Measurements from ENCODE around the gene CLDN10.
"Not testable (repeated sequence)": the region's sequence is repeated elsewhere in the genome, so short reads cannot be mapped to it uniquely, and the experiment has no call there.

The CLDN10 gene

DNA sequence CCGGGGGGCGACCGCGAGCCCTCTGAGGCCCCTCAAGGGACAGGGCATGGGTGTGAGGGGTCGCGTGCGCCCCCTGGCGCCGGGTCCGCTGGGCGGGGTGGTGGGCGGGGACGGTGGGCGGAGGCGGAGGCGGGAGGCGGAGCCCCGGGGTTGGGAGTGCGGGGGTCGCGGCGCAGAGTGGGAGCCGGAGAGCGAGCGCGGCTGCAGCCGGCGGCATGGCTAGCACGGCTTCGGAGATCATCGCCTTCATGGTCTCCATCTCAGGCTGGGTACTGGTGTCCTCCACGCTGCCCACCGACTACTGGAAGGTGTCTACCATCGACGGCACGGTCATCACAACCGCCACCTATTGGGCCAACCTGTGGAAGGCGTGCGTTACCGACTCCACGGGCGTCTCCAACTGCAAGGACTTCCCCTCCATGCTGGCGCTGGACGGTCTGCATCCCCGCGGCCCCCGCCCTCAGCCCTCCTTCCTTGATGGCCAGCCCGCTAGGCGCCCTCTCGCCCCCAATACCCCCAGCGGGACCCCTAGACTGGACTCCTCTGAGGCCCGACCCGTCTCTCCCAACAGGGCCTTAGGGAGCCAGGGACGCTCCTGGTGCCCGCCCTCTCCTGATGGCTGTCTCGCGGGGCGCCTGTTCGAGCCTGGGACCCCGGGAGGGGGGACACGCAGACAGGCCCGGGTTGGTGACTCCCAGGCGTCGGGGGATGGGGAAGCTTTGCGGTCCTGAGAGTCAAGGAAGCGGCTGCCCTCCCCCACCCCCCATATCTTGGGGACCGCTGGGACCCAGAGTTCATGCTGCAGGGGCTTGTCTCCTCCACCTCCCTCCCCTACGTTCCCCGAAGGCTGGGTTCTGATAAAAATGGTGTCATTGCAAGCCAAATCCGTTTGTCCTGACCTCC is at the start of gene CLDN10:
Gene CLDN10, plus strand, starts transcription at position 182 of the 903 bp plus-strand sequence. Its CDS starts 34 bp downstream, at position 216.
- Mint-ChIP-seq H3K27ac (no peak within 1 kb of the TSS), H3K4me3 (peak within 1 kb of the TSS; percentile 53 to 65), H3K4me1 (peaks cover 3 to 17% of the 10 kb centered on the region in 2 donors), H3K27me3 (peaks cover 48 to 67% of the 10 kb centered on the region in 2 donors), H3K36me3 (no peaks in the 10 kb centered on the region), H3K9me3 (no peaks in the 10 kb centered on the region)
- ATAC-seq (replicated peaks), result peak; percentile 12 to 39
- no peak for DNase-seq

DNA sequence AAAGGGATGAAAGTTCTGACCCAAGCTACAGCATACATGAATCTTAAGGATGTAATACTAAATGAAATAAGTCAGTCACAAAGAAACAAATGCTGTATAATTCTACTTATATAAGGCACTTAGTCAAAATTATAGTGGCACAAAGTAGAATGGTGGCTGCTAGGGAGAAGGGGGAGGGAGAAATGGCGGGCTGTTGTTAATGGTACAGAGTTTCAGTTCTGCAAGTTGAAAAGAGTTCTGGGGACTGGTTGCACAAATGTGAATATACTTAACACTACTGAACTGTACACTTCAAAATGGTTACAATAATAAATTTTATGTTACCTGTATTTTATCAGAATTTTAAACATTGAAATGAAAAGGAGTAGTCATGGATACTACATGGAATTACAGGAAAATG is 48.9 kb upstream of the CLDN10 start:
- Mint-ChIP-seq H3K4me3 (no peak overlapping the region), H3K27me3 (peaks cover 7 to 9% of the 10 kb centered on the region in 2 donors), H3K36me3 (peaks cover 0 to 7% of the 10 kb centered on the region in 2 donors), H3K27ac (no peak overlapping the region), H3K4me1 (no peaks in the 10 kb centered on the region), H3K9me3 (peaks cover 6 to 11% of the 10 kb centered on the region in 2 donors)
- DNase-seq, result no peak
- peak; percentile 33 to 46 for ATAC-seq (replicated peaks)

GRCh38 chr13:95505265-95505664 is 47.3 kb upstream of the CLDN10 start:
- peaks cover 0 to 6% of the 10 kb centered on the region in 2 donors for H3K36me3 Mint-ChIP-seq
- peaks cover 7 to 8% of the 10 kb centered on the region in 2 donors for H3K27me3 Mint-ChIP-seq
- DNase-seq (no peak), ATAC-seq (replicated peaks) (no peak)
- H3K27ac Mint-ChIP-seq, result no peak overlapping the region
- no peaks in the 10 kb centered on the region for H3K4me1 Mint-ChIP-seq
- H3K4me3 Mint-ChIP-seq, result no peak overlapping the region
- H3K9me3 Mint-ChIP-seq, result peaks cover 6 to 8% of the 10 kb centered on the region in 2 donors

- peaks cover 6% of the 10 kb centered on the region in 2 donors for H3K9me3 Mint-ChIP-seq
- no peak overlapping the region for H3K27ac Mint-ChIP-seq
- ATAC-seq (replicated peaks), result no peak
- peaks cover 5 to 7% of the 10 kb centered on the region in 2 donors for H3K27me3 Mint-ChIP-seq
- no peaks in the 10 kb centered on the region for H3K36me3 Mint-ChIP-seq
- no peak overlapping the region for H3K4me3 Mint-ChIP-seq
- no peaks in the 10 kb centered on the region for H3K4me1 Mint-ChIP-seq
- DNase-seq, result no peak
Observed at GRCh38 chr13:95505986-95506385, 46.5 kb upstream of the CLDN10 start.

DNA sequence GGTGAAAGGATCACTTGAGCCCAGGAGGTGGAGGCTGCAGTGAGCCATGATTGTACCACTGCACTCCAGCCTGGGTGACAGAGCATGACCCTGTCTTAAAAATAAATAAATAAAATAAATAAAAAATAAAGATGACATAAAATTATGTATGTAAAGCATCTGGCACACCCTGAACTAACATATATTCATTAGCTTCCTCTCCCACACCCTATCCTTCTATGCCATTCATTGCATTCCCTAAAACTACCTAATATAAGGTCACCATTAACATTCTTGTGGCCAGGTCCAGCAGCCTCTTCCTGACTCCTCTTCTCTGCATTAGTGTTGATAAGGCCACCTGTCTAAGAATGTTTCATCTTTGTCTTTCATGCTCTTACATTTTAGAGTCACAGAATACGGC is 44.5 kb upstream of the CLDN10 start:
- Mint-ChIP-seq H3K36me3 (no peaks in the 10 kb centered on the region), H3K27ac (no peak overlapping the region), H3K9me3 (no peaks in the 10 kb centered on the region), H3K4me1 (no peaks in the 10 kb centered on the region), H3K4me3 (no peak overlapping the region), H3K27me3 (peaks cover 5 to 7% of the 10 kb centered on the region in 2 donors)
- no peak for DNase-seq
- ATAC-seq (replicated peaks), result no peak

DNA sequence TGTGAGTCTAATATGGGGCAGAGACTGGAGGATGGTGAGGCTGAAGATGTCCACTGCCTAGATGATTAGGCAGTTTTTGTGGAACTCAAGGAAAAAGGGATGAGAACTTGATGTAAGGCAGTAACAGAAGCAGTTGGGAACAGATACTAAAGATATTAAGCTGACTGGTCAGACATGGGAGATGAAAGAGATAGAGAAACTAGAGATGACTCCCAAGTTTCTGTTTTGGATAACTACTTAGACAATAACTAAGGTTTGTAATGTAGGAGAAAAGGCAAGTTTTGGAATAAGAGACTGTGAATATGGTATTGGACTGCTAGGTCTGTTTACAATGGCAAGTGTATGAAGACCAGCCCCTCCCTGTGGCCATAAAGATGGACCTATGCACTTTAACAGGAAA is 43.5 kb upstream of the CLDN10 start:
- Mint-ChIP-seq H3K4me1 (no peaks in the 10 kb centered on the region), H3K4me3 (no peak overlapping the region), H3K27ac (no peak overlapping the region), H3K9me3 (no peaks in the 10 kb centered on the region), H3K27me3 (peaks cover 8 to 12% of the 10 kb centered on the region in 2 donors), H3K36me3 (no peaks in the 10 kb centered on the region)
- ATAC-seq (replicated peaks) (no peak), DNase-seq (no peak)

DNA sequence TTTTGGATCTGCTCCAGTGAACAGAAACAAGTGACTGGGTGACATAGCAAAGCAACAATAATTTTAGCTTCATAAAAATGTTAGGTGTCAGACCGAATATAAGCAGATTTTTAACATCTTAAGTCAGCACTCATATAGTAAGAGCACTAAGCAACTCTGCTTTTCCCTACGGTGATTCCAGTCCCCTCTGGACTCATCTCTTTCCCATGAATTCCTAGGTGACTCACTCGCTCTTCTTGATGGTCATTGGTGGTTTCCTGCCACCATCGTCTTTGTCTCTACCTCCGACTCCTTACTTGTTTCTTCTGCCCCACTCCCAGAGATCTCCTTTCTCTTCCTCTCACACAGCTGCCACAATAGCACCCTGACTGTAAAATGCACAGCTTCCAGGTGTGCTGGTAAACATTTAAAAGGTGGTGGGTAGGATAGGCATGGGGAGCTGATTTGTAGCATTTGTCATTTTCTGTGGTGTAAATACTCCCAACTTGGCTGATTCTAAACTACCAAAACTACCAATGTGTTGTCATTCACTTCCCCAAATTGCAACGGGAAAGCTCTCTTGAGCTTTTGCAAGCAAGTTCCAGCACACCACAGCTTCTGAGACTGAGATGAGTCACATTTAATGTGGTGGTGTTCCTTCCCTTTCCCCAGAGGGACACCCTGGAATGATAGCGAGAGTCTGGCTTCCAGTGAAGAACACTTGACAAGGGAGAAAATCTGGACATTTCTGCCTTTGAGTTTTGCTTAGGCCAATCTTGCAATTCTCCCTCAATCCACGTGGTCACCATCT is 42.8 kb upstream of the CLDN10 start:
- Mint-ChIP-seq H3K27me3 (peaks cover 8 to 16% of the 10 kb centered on the region in 2 donors), H3K36me3 (no peaks in the 10 kb centered on the region), H3K4me3 (no peak overlapping the region), H3K4me1 (no peaks in the 10 kb centered on the region), H3K27ac (no peak overlapping the region), H3K9me3 (no peaks in the 10 kb centered on the region)
- DNase-seq (no peak), ATAC-seq (replicated peaks) (no peak)

GRCh38 chr13:95510950-95511349 is 41.6 kb upstream of the CLDN10 start:
- H3K27ac Mint-ChIP-seq, result no peak overlapping the region

GRCh38 chr13:95512424-95512823 is 40.1 kb upstream of the CLDN10 start:
- Mint-ChIP-seq H3K27me3 (peaks cover 10 to 18% of the 10 kb centered on the region in 2 donors), H3K4me3 (no peak overlapping the region), H3K36me3 (no peaks in the 10 kb centered on the region), H3K27ac (no peak overlapping the region), H3K4me1 (no peaks in the 10 kb centered on the region), H3K9me3 (no peaks in the 10 kb centered on the region)
- DNase-seq (no peak), ATAC-seq (replicated peaks) (no peak)

More at GRCh38 chr13:95510950-95511349, 41.6 kb upstream of the CLDN10 start:
- no peaks in the 10 kb centered on the region for H3K9me3 Mint-ChIP-seq
- peaks cover 8 to 18% of the 10 kb centered on the region in 2 donors for H3K27me3 Mint-ChIP-seq
- H3K4me1 Mint-ChIP-seq, result no peaks in the 10 kb centered on the region
- H3K4me3 Mint-ChIP-seq, result no peak overlapping the region
- H3K36me3 Mint-ChIP-seq, result no peaks in the 10 kb centered on the region
- no peak for ATAC-seq (replicated peaks)
- no peak for DNase-seq

DNA sequence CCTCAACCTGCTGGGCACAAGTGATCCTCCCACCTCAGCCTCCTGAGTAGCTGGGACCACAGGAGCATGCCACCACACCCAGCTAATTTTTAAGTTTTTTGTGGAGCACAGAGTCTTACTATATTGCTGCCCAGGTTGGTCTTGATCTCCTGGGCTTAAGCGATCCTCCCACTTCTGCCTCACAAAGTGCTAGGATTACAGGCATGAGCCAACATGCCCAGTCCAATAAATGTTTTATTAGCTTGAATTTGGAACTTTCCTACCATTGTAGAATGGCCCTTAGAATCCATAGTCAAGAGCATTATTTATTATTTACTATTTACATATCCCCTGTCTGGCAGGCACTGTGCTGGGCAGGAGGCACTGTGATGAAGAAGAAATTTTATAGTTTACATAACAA is 39.6 kb upstream of the CLDN10 start:
- peaks cover 10 to 18% of the 10 kb centered on the region in 2 donors for H3K27me3 Mint-ChIP-seq
- H3K9me3 Mint-ChIP-seq, result no peaks in the 10 kb centered on the region
- H3K27ac Mint-ChIP-seq, result no peak overlapping the region
- no peak overlapping the region for H3K4me3 Mint-ChIP-seq
- DNase-seq, result no peak
- no peaks in the 10 kb centered on the region for H3K4me1 Mint-ChIP-seq
- ATAC-seq (replicated peaks), result no peak
- H3K36me3 Mint-ChIP-seq, result no peaks in the 10 kb centered on the region

- H3K27ac Mint-ChIP-seq; H3K4me3 Mint-ChIP-seq; H3K4me1 Mint-ChIP-seq; DNase-seq; H3K9me3 Mint-ChIP-seq; H3K36me3 Mint-ChIP-seq; ATAC-seq (replicated peaks): not testable (repeated sequence)
- peaks cover 10 to 18% of the 10 kb centered on the region in 2 donors for H3K27me3 Mint-ChIP-seq
Observed at GRCh38 chr13:95515606-95516005, 36.9 kb upstream of the CLDN10 start.

GRCh38 chr13:95516021-95516420 is 36.5 kb upstream of the CLDN10 start:
- H3K9me3 Mint-ChIP-seq, result peaks cover 0 to 2% of the 10 kb centered on the region in 2 donors
- no peaks in the 10 kb centered on the region for H3K36me3 Mint-ChIP-seq
- ATAC-seq (replicated peaks) (no peak), DNase-seq (no peak)
- H3K4me1 Mint-ChIP-seq, result no peaks in the 10 kb centered on the region
- no peak overlapping the region for H3K27ac Mint-ChIP-seq
- H3K27me3 Mint-ChIP-seq, result peaks cover 10 to 18% of the 10 kb centered on the region in 2 donors
- no peak overlapping the region for H3K4me3 Mint-ChIP-seq

GRCh38 chr13:95516492-95516891 is 36.0 kb upstream of the CLDN10 start:
- Mint-ChIP-seq H3K9me3 (peaks cover 0 to 3% of the 10 kb centered on the region in 2 donors), H3K27ac (no peak overlapping the region), H3K4me1 (no peaks in the 10 kb centered on the region), H3K4me3 (no peak overlapping the region), H3K27me3 (peaks cover 10 to 18% of the 10 kb centered on the region in 2 donors), H3K36me3 (no peaks in the 10 kb centered on the region)
- DNase-seq (no peak), ATAC-seq (replicated peaks) (no peak)

- Mint-ChIP-seq H3K27ac (no peak overlapping the region), H3K4me3 (no peak overlapping the region), H3K27me3 (peaks cover 0 to 14% of the 10 kb centered on the region in 2 donors), H3K9me3 (peaks cover 11 to 16% of the 10 kb centered on the region in 2 donors), H3K36me3 (peaks cover 0 to 4% of the 10 kb centered on the region in 2 donors), H3K4me1 (no peaks in the 10 kb centered on the region)
- DNase-seq (no peak), ATAC-seq (replicated peaks) (no peak)
Observed at GRCh38 chr13:95523598-95523997, 28.9 kb upstream of the CLDN10 start.
